ENCODE results near the gene PLEKHA6.

DNA sequence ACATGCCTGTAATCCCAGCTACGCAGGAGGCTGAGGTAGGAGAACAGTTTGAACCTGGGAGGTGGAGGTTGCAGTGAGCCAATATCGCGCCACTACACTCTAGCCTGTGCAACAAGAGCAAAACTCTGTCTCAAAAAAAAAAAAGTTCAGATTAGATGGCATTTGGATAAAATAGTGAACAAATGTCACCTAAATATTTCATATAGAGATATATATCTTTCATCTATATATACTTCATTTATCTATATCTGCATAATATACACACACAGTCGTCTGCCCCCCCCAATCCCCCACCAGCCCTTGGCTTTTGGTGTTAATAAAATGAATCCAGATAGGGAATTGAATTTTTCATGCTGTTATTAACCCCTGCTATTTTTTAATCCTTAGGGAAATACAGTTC, 46.9 kb upstream of the PLEKHA6 start:
- TF ChIP-seq, protein P1, sequence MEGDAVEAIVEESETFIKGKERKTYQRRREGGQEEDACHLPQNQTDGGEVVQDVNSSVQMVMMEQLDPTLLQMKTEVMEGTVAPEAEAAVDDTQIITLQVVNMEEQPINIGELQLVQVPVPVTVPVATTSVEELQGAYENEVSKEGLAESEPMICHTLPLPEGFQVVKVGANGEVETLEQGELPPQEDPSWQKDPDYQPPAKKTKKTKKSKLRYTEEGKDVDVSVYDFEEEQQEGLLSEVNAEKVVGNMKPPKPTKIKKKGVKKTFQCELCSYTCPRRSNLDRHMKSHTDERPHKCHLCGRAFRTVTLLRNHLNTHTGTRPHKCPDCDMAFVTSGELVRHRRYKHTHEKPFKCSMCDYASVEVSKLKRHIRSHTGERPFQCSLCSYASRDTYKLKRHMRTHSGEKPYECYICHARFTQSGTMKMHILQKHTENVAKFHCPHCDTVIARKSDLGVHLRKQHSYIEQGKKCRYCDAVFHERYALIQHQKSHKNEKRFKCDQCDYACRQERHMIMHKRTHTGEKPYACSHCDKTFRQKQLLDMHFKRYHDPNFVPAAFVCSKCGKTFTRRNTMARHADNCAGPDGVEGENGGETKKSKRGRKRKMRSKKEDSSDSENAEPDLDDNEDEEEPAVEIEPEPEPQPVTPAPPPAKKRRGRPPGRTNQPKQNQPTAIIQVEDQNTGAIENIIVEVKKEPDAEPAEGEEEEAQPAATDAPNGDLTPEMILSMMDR (IDR thresholded peaks at IDR 0.05), result no peak
- TF ChIP-seq SIN3A (IDR thresholded peaks at IDR 0.05; ENCODE audit: borderline replicate concordance, insufficient read depth, low read depth, low read length), result no peak
- TF ChIP-seq, protein P2, sequence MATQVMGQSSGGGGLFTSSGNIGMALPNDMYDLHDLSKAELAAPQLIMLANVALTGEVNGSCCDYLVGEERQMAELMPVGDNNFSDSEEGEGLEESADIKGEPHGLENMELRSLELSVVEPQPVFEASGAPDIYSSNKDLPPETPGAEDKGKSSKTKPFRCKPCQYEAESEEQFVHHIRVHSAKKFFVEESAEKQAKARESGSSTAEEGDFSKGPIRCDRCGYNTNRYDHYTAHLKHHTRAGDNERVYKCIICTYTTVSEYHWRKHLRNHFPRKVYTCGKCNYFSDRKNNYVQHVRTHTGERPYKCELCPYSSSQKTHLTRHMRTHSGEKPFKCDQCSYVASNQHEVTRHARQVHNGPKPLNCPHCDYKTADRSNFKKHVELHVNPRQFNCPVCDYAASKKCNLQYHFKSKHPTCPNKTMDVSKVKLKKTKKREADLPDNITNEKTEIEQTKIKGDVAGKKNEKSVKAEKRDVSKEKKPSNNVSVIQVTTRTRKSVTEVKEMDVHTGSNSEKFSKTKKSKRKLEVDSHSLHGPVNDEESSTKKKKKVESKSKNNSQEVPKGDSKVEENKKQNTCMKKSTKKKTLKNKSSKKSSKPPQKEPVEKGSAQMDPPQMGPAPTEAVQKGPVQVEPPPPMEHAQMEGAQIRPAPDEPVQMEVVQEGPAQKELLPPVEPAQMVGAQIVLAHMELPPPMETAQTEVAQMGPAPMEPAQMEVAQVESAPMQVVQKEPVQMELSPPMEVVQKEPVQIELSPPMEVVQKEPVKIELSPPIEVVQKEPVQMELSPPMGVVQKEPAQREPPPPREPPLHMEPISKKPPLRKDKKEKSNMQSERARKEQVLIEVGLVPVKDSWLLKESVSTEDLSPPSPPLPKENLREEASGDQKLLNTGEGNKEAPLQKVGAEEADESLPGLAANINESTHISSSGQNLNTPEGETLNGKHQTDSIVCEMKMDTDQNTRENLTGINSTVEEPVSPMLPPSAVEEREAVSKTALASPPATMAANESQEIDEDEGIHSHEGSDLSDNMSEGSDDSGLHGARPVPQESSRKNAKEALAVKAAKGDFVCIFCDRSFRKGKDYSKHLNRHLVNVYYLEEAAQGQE (IDR thresholded peaks at IDR 0.05; ENCODE audit: insufficient read depth in 1 of 2, low read depth in 2 of 2, low read length in 1 of 2), result no peak
- TF ChIP-seq POLR2AphosphoS5 (IDR thresholded peaks at IDR 0.05; ENCODE audit: low read depth, low read length), result no peak

All from Panc1 (cell line).